ENCODE results near the gene WBP2. TPM values are rescaled to one million over a fixed set of nuclear protein-coding genes. Genes with fewer than 3 reads are reported as not detected.

Gene WBP2
- total and polyA plus RNA-seq, 10 of the 15 experiments (the other 5 are each of a cell fraction or from before 2014, with no cell fraction given) = 1.5 to 57.3 (median 27.5) TPM

- no peak overlapping the region for H3K9ac ChIP-seq (ENCODE audit: control insufficient read depth, insufficient read depth, low read length)
- H4K20me1 ChIP-seq (ENCODE audit: control insufficient read depth, insufficient read depth) = no peaks in the 10 kb centered on the region
- H3K4me1 ChIP-seq (ENCODE audit: control insufficient read depth, insufficient read depth, low read length) = peaks cover 6% of the 10 kb centered on the region
- no peak overlapping the region for H3K4me2 ChIP-seq (ENCODE audit: control insufficient read depth, insufficient read depth)
- no peak overlapping the region for H3K4me3 ChIP-seq
- no peaks in the 10 kb centered on the region for H3K27me3 ChIP-seq (replicated peaks in 1 of 2; ENCODE audit: control insufficient read depth in 2 of 2, insufficient read depth in 2 of 2, low read length in 1 of 2)
- SMC1A ChIA-PET (ENCODE audit: uncharacterized antibody, unreplicated experiment) = no interaction called here
- 93% methylated on average over 12 of the region's 13 CpGs for WGBS (ENCODE audit: insufficient coverage, insufficient replicate concordance, low lambda C conversion rate, missing lambda C conversion rate)
- no peak for TF ChIP-seq SREBF1 (IDR thresholded peaks at IDR 0.05; ENCODE audit: low read length)
- no peak for TF ChIP-seq ZBTB40 (IDR thresholded peaks at IDR 0.05; ENCODE audit: borderline replicate concordance)
- no peak for TF ChIP-seq SMC3 (IDR thresholded peaks at IDR 0.05; ENCODE audit: borderline replicate concordance, low read length)
- TF ChIP-seq TBL1XR1 (IDR thresholded peaks at IDR 0.05; ENCODE audit: low read depth, low read length) = no peak
- TF ChIP-seq MYB (IDR thresholded peaks at IDR 0.05; ENCODE audit: borderline replicate concordance, low read depth, low read length) = no peak
- TF ChIP-seq POLR2A (IDR thresholded peaks at IDR 0.05; ENCODE audit: low read depth, low read length) = no peak
- no peak for TF ChIP-seq CTCF (IDR thresholded peaks at IDR 0.05 in 2 of 3, conservative IDR thresholded peaks at IDR 0.05 in 1 of 3; ENCODE audit: control insufficient read depth in 2 of 3, extremely low read depth in 1 of 3, insufficient read depth in 1 of 3, low read depth in 3 of 3, low read length in 3 of 3)
- TF ChIP-seq FOXK2 (IDR thresholded peaks at IDR 0.05) = no peak
- no peak for TF ChIP-seq TCF7 (IDR thresholded peaks at IDR 0.05; ENCODE audit: borderline replicate concordance)
- no peak for TF ChIP-seq NR2F1 (conservative IDR thresholded peaks at IDR 0.05)
- no peak for TF ChIP-seq JUND (IDR thresholded peaks at IDR 0.05; ENCODE audit: low read depth, low read length)
- TF ChIP-seq HDAC6 (IDR thresholded peaks at IDR 0.05; ENCODE audit: unreplicated experiment) = no peak
- TF ChIP-seq STAT1 (conservative IDR thresholded peaks at IDR 0.05) = no peak
- RAD21 ChIA-PET (ENCODE audit: unreplicated experiment) = no interaction called here
- DNase-seq (ENCODE audit: low read depth, low spot score) = no peak
- peaks cover 10 to 17% of the 10 kb centered on the region in 2 experiments; a peak in 3 of 4 replicates for H3K36me3 ChIP-seq (ENCODE audit: control insufficient read depth in 2 of 2, insufficient read depth in 2 of 2, low read length in 1 of 2)
- no peak for ATAC-seq
- in situ Hi-C loops (cut with MboI) (no loop called here), intact Hi-C loops (cut with micrococcal nuclease; ENCODE audit: unreplicated experiment) (loop anchor here (5.0 kb wide), 2 partner anchors 42 to 122 kb away; partner anchors contain the start of gene WBP2)
- no TSS peak for BruUV-seq (replicated peaks)
- no peak for FAIRE-seq
- POLR2A ChIA-PET = interaction anchor here (1.7 kb wide), 1 partner anchor 12 kb away, joined by 6 read pairs; no protein-coding TSS in a partner anchor
- no peaks in the 10 kb centered on the region for H3K9me3 ChIP-seq (replicated peaks; ENCODE audit: control insufficient read depth, insufficient read depth, low read length)
- CTCF ChIA-PET = interaction anchor here (1.0 to 1.4 kb wide), 2 partner anchors 43 to 44 kb away, joined by 4 to 7 read pairs; partner anchors contain the start of gene WBP2
- H2AFZ ChIP-seq (ENCODE audit: control insufficient read depth, low read depth, low read length) = no peak overlapping the region
- peaks cover 23% of the 10 kb centered on the region for H3K79me2 ChIP-seq (ENCODE audit: control insufficient read depth, insufficient read depth, low read length)
- H3K27ac ChIP-seq (ENCODE audit: control insufficient read depth, insufficient read depth) = no peak overlapping the region
Measured at GRCh38 chr17:75899353-75899752, 44.2 kb upstream of the WBP2 start.

Measured in GM12878 (cell line).